ENCODE data around the gene CPNE1. TPM values are rescaled to one million over a fixed set of nuclear protein-coding genes. Genes with fewer than 3 reads are reported as not detected.
"Not testable (repeated sequence)": the region's sequence is repeated elsewhere in the genome, so short reads cannot be mapped to it uniquely, and the experiment has no call there.

Gene CPNE1
- total RNA-seq = 100 to 1,000 TPM in 3 of 4 donors, 10 to 100 TPM in 1; 84.9 to 201 (median 127) TPM

GRCh38 chr20:35664466-35665206 lies at the start of gene CPNE1, which contains the start of gene RBM12:
TSS of gene CPNE1 (minus strand) at chr20:35664900. CDS start at chr20:35632923, 31,977 bp downstream.
TSS of gene RBM12 (minus strand) at chr20:35664900. CDS start at chr20:35655322, 9,578 bp downstream.
- Histone ChIP-seq H3K9me3 (no peaks in the 10 kb centered on the region), H3K4me1 (peaks cover 0 to 35% (median 9%) of the 10 kb centered on the region in 4 donors), H3K27ac (peak within 1 kb of the TSS; percentile 89 to 97 (median 96)), H3K4me3 (peak within 1 kb of the TSS; percentile 47 to 77 (median 71)), H3K27me3 (no peaks in the 10 kb centered on the region), H3K36me3 (peaks cover 0 to 13% (median 0%) of the 10 kb centered on the region in 3 donors)
- TF ChIP-seq CTCF (IDR thresholded peaks at IDR 0.05) = peak in 1 of 6 experiments; percentile 10
- peak; percentile 74 to 90 for TF ChIP-seq POLR2A (IDR thresholded peaks at IDR 0.05)
- DNase-seq = peak; percentile 86 to 96 (median 96)

- H3K27ac ChIP-seq = no peak overlapping the region
- DNase-seq = no peak
- H3K9me3 ChIP-seq = no peaks in the 10 kb centered on the region
- peaks cover 0 to 98% (median 0%) of the 10 kb centered on the region in 3 donors for H3K36me3 ChIP-seq
- no peak overlapping the region for H3K4me3 ChIP-seq
- no peak for TF ChIP-seq CTCF (IDR thresholded peaks at IDR 0.05)
- no peak for TF ChIP-seq POLR2A (IDR thresholded peaks at IDR 0.05)
- H3K4me1 ChIP-seq = no peaks in the 10 kb centered on the region
- no peaks in the 10 kb centered on the region for H3K27me3 ChIP-seq
These were observed 49.4 kb upstream of the CPNE1 start for GRCh38 chr20:35714127-35714526.

- H3K27me3 ChIP-seq, DNase-seq, H3K4me1 ChIP-seq, H3K9me3 ChIP-seq, H3K4me3 ChIP-seq, H3K27ac ChIP-seq: not testable (repeated sequence)
- H3K36me3 ChIP-seq = peaks cover 0 to 99% (median 0%) of the 10 kb centered on the region in 3 donors
These were observed 48.4 kb upstream of the CPNE1 start for GRCh38 chr20:35713120-35713519.

- H3K9me3 ChIP-seq = no peaks in the 10 kb centered on the region
- peaks cover 0 to 100% (median 0%) of the 10 kb centered on the region in 3 donors for H3K36me3 ChIP-seq
- H3K27me3 ChIP-seq = no peaks in the 10 kb centered on the region
- no peak overlapping the region for H3K27ac ChIP-seq
- no peak overlapping the region for H3K4me3 ChIP-seq
- DNase-seq = no peak
- TF ChIP-seq POLR2A (IDR thresholded peaks at IDR 0.05) (no peak), CTCF (IDR thresholded peaks at IDR 0.05) (no peak)
- no peaks in the 10 kb centered on the region for H3K4me1 ChIP-seq
These were observed 47.0 kb upstream of the CPNE1 start for GRCh38 chr20:35711588-35712209.

- Histone ChIP-seq H3K27me3 (no peaks in the 10 kb centered on the region), H3K4me3 (no peak overlapping the region), H3K36me3 (peaks cover 0 to 100% (median 0%) of the 10 kb centered on the region in 3 donors), H3K9me3 (no peaks in the 10 kb centered on the region), H3K4me1 (no peaks in the 10 kb centered on the region), H3K27ac (no peak overlapping the region)
- no peak for DNase-seq
- TF ChIP-seq CTCF (IDR thresholded peaks at IDR 0.05) (no peak), POLR2A (IDR thresholded peaks at IDR 0.05) (no peak)
These were observed 46.3 kb upstream of the CPNE1 start for GRCh38 chr20:35710884-35711587.

Data from Peyer's patch (tissue), 4 donors.